Middle frontal gyrus (tissue), 1 donor: ENCODE results near the gene PRDM16.
"Not testable (repeated sequence)": the region's sequence is repeated elsewhere in the genome, so short reads cannot be mapped to it uniquely, and the experiment has no call there.

Experiments used
- DNase-seq: peaks from one replicate; pipeline ENCODE4 v3.0.0-alpha.2; 2015; ENCODE audit warnings: low spot score; ENCODE audit errors: extremely low spot score

The PRDM16 gene

DNA sequence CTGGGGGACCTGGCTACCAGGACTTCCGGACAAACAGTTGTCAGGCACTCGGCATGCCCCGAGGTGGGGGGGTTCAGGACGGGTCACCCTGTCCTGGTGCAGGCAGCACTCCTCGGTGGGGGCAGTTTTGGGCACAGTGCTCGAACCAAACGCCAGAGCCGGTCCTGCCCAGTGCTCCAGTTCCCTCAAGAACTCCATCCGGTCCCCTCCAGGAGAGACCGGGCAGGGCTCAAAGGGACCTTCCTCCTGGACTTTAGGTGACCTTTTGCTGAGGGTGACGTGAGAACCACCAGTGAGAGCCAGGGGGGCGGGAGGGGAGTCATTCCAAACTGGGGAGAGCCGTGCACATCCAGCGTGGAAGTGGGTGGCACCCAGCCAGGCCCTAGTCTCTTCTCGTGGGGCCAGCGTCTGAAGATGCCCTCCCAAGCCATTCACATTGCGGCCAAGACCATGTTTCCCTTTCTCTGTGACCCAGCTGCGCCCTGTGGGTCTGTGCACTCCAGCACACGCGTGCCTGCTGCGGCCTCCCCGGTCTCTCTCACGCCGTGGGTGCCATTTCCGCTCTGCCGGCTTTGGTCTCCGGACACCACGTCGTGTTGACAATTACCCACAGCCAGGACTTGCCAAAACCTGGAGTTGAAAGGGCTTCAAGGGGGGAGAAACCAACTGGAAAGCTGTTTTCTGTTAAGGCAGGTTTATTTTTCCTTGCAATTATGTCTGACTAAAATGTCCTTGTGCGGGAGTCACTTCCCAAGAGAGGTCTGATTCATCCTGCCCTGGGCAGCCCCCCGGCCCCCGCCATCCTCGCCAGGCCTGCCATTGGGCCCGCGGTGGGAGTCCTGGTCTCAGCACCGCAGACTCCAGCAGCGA is 206.7 kb downstream of the PRDM16 start:
- DNase-seq, result no peak

DNA sequence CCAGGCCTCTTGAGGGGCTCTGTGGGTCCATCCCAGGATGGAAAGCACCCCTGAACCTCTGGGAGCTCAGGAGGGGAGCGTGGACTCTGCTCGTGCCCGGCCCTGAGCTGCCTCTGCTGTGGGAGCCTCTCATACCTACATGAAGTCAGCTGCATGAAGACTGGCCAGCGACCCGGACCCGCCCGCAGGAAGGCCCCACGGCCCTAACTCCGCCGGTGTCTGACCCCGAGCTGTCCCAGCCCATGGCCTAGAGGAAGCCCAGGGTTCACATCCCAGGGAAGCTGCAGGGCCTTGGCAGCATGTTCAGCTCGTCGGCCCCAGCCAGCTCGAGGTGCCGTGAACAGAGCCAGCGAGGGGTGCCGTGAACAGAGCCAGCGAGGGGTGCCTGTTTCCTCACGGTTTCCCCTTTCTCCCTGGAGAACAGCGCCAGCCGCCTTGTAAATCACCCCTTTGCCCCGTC is 207.4 kb downstream of the PRDM16 start:
- no peak for DNase-seq

DNA sequence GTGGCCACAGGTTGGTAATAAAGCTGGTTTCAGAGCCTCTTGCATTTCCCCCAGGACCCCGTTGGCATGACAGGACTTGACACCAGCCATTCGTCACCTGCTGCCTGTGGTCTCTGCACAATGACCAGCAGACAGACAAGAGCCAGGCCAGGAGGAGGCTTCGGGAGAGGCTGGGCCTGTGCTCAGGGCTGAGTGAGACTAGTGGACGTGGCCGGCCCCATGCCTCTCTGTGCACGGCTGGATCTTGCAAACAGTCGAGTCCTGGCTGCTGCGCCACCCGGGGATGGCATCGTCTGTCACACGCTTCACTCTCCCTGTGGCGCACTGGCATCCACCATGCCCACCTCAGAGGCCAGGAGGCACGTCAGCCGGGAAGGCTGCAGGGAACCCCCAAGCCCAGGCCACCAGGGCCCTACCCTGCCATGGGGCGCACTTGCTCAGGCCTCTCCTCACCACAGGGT is 208.0 kb downstream of the PRDM16 start:
- no peak for DNase-seq

DNA sequence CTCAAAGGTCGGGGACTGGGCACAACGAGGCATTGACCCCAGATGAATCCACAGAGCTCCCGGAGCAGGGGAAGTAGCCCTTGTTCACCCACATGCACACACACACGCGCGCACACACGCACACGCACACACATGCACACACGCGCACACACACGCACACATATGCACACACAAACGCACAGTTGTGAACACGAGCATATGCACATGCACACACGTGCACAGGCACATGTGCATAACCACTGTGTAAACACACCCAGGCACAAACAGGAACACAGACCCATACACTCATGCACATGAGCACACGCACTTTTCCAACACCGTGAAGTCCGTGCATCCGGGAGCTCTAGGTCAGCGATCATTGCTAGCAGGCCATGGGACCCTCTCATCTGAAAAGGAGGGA is 208.6 kb downstream of the PRDM16 start:
- no peak for DNase-seq

DNA sequence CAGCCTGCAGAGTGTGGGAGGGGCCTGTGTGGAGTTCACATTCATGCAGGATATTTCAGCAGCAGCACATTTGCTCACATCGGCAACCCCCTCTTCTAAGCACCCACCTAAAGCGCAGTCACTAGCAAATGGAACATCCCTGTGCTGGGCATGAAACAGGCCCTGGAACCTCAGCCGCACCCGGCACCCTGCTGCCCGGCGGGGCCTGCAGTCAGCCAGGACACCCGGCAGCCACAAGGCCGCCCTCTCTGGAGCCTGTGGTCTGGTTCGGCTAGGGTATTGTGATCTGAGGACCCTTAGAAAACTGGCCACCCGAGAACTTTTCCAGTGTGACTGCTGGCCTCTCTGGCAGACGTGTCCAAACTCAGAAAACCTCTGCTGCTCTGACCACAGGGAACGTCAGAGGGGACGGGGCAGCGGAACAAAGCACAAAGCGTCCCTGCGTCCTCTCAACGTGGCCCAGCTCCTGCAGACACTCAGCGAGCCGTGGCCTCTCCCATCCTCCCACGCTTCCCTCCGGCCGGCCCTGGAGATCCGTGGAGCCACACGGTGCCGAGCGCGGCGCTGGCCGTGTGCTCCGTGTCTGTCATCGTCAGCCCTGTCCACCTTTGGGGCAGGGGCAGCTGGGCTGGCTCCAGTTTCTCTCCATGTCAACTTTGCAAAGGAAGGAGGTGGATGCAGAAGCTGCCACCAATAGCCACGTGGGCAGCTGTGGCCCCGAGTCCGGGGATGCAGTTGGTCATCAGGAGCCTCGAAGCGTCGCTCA is 209.6 kb downstream of the PRDM16 start:
- no peak for DNase-seq

DNA sequence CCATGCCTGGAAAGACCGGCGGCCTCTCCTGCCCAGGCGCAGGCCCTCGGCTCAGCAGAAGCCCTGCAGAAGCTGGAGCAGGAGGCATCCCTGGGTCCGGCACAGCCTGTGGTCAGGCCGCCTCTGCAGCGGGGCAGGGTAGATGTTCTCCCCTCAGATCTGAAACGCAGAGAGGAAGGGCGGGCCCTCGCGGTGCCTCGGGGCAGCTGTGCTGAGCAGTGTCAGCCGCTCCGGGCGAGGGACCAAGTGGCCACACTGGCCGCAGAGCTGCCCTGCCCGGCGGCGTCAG is 210.1 kb downstream of the PRDM16 start:
- DNase-seq, result no peak

DNA sequence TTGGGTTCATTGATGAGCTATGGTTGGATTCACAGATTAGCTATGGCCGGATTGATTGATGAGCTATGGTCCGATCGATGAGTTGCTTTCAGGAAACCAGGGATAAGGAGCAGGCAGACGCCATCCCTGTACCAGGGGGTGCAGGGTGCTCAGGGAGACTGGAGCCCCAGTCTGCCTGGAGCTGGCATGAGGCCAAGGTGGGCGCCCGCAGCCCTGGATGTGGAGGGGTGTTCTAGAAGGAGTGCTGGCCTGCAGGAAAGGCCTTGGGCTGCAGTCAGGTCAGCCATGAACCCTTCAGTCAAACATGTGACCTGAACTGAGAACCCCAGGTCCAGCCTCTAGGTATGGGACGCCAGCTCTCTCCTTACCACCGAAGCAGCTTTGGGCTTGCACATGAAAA is 212.7 kb downstream of the PRDM16 start:
- no peak for DNase-seq

DNA sequence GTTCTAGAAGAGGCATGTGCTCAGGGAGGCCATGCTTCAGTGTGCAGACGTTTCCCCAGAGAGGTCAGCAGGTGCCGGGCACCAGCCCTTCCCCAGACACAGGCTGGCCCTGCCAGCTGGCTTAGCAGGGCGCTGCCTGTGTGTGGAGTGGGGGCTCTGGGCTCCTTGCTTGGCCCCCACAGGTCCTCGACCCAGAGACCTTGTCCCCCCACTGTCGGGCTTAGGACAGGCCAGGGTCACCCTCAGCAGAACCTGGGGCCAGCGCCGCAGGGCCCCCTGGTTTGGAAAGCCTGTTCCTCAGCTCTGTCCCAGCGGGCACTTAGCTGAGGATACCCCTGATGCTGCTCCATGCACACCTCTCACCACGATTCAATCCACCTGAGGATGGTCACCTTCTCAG is 213.2 kb downstream of the PRDM16 start:
- no peak for DNase-seq

DNA sequence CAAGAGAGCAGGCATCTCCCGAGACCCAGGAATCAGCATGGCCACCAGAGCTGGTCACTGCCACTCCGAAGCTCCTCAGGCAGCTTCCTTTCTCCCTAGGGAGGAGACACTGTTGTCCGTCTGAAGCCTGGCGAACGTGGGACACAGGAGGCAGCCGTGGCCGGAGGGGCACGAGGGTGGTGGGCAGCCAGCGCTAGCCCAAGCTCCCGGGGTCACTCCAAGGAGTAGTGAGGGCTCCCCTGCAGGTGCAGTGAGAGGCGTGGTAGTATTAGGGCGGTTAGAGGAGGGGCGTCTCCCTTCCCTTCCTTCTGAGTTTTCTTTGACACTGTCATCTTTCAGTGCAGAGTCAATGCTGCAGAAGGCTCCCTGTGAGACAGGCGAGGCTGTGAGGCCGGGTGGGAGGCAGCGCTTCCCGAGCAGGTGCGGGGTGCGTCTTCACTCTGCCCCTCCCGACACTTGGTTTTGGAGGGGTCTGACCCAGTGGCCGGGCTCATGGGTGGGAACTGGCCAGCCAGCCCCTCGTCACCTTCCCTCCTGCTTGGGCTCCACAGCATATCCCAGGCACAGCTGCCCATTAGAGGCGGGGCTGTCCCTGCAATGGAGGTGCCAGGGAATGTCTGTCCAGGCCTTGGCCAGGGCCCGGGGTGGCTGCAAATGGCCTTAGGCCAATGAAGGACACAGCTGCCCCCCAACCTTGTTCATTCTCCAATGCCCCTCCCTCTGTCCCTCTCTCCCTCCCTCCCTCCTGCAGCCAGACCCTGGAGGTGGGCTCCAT is 213.8 kb downstream of the PRDM16 start:
- no peak for DNase-seq

DNA sequence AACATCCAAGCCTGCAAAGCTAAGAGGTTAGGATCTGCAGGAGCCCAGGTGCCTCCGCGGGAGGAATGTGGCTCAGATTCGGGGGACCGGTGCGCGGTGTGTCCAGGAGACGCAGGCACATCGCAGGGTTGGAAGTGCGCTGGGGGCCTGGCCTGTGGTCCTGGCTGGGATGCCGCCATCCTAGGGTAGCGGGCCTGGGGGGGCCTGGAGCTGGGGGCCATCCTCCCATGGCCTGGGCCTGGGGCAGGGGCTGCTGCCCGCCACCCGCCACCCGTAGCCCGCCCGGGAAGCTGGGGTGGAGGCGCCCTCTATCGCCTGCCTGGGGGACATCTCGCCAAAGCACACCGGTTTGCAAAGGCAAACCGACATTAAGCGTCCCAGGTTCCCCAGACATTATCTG is 214.8 kb downstream of the PRDM16 start:
- no peak for DNase-seq

DNA sequence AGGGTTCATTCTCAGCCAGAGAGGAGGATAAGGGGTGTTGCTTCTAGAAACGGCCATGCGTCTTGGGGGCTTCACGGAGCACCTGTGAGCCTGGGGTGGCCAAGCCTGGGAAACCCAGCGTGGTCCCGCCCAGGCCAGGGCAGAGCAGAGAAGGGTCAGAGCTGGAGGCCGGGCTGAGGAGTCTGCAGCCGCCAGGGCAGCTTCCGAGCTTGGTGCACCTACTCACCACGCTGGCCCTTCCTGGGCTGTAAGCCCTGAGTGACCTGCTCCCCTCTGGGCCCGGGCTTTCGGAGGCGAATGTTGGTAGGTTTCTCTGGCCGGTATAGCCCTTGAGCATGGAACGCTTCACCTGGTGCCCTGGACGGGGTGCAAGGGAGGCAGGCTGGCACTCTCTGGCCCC is 215.7 kb downstream of the PRDM16 start:
- no peak for DNase-seq

DNA sequence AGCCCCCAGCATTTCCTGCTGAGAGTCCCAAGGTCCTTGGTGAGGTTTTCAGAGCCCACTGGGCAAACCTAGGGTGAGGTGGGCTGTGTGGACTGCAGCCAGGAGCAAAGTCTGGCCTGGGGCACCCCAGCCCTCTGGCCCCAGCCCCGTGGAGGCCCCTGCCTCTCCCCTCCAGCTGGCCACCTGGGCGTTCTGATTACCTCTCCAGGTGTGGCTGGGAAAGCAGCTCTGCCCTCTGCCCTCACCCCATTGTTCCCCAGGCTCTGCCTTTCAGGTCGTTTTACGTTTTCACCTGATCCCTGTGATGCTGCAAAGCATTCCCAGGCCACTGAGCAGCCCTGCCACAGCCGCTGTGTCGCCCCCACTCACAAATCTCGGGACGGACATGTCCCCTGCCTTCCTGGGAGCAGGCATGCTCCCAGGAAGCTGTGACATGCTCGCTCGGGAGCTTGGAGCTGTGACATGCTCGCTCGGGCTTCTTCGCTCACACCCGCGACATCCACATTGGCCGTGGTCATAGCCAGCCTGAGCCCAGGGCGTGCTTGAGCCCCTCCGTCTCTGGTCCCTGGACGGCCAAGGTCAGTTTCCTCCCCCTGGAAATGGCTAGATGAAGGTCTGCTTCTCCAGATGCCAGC is 216.2 kb downstream of the PRDM16 start:
- DNase-seq, result no peak

DNA sequence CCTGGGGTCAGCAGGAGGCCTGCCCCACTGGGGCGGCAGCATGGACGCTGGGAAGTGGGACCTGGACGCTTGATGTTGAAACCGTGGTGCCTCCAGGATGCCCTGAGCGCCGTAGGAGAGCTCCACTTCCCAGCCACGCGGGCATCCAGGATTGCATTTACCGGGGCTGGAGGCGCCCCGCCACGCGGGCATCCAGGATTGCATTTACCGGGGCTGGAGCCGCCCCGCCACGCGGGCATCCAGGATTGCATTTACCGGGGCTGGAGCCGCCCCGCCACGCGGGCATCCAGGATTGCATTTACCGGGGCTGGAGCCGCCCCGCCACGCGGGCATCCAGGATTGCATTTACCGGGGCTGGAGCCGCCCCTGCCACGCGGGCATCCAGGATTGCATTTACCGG is 218.1 kb downstream of the PRDM16 start:
- not testable (repeated sequence) for DNase-seq

DNA sequence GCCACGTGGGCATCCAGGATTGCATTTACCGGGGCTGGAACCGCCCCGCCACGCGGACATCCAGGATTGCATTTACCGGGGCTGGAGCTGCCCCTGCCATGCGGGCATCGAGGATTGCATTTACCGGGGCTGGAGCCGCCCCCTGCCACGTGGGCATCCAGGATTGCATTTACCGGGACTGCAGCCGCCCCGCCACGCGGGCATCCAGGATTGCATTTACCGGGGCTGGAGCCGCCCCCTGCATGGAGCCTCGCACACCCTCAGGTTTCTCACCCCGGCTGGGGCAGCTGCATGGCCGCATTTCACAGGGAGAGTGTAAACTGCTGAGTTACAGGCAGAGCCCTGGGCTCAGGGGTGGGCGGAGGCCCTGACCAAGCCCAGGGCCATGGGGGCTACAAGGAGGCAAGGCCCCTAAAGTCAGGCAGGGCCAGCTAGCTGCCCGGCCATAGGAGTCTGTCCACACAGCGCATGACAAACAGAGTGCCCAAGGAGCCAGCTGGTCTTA is 218.7 kb downstream of the PRDM16 start:
- no peak for DNase-seq

DNA sequence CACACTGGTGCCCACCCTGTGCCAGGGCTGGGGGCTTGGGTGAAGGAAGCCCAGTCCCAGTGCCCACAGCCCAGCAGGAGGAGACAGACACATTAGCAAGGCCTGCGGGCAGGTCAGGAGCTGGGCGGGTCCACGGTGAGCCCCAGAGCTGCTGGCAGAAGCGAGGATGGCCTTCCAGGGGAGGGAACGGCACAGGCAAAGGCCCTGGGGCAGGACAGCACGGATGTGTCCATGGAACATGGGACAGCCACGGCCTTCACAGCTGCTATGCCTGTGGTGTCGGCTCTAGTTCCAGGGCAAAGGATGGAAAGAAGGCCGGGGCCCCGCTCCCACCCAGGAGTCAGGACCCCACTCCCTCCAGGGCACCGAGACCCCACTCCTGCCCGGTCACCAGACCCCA is 220.5 kb downstream of the PRDM16 start:
- DNase-seq, result no peak

DNA sequence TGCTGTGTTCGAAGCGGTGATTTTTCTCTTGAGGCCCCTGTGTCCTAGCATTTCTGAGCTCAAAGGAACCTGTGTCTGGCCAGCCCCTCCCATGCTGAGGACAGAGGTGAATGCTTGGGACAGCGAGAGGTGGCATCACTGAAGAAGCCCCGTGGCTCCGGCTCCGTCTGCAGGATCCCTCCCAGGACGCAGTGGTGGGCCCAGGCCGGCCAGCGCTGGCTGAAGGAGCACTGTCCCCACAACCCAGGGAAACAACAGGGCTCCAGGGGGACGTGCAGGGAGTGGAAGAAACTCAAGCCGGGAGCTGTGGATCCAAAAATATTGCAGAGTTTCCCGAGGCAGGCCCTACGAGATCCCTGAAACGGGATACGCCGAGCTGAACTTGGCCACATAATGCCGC is 221.4 kb downstream of the PRDM16 start:
- no peak for DNase-seq

DNA sequence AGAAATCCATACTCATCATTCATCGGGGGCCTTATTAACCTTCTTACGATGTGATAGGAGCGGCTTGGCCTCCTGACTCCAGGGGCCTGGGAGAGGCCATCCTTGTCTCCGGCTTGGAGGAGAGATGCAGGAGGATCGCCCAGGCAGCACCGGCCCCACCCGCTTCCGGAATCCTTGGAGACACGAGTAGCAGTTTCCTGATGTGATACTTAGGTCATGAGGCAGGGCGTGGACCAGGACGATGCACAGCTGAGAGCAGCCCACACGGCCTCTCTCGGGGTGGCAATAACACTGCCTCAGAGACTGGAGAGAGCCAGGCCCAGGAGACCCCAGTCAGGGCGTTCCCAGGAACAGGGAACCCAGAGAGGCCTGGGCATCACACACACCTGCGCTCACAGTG is 221.9 kb downstream of the PRDM16 start:
- no peak for DNase-seq

DNA sequence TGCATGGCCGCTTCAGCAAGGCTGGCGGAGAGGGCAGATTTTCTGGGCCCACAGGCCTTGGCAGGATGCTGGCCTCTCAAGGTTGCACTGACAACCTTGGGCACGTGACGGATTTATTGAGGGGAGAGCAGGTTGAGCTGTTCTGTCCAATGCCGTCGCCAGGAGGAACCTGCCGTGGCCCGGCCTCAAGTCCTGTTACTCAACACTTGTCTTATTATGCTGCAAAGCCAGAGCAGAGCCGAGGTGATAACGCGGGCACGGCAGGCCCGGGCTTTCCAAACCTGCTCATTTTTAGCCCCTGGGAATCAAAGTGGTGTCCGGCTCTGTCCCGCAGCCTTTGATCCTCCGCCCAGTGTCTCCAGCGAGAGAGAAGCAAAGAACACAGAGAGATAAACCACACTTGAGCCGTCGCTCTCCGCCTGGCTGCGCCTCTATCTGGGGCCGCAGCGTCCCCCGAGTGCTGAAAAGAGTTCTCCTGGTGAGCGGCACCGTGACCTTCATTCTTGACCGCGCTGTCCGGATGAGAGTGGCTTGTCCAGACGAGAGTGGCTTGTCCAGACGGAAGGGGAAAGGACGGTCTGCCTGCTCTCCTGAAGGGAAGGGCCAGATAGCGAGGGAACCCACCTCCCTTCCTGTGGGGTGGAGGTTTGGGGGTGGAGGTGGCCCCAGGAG is 223.2 kb downstream of the PRDM16 start:
- DNase-seq, result no peak

DNA sequence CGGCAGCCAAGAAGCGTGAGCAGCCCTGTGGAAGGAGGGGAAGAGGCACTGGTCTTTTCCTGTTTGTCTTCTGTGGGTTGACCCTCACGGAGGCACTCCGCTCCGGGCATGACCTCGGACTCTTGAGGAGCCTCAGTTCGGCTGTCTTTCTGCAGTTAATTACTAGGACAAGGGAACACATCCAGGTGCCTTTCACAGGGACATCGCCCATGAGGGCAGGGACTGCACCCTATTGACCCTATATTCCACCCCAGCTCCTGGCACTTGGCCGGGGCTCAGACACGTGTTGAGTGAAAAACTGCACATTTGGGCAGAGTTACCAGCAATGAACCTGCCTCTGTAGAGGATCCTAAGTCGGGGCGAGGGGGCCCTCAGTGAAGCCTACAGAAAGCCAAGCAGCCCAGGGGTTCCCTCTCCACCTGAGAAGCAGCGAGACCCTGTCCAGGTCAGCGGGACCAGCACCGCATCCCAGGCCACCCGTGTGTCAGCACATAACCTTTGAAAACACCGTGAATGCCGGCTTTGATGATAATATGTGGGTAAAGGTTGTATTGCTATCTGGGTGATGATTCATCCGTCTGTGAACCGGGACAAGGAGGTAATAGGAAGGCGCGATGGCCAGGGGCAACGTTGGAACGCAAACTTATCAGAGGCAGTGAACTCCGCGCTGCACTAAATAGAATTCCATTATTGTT is 224.0 kb downstream of the PRDM16 start:
- DNase-seq, result no peak

DNA sequence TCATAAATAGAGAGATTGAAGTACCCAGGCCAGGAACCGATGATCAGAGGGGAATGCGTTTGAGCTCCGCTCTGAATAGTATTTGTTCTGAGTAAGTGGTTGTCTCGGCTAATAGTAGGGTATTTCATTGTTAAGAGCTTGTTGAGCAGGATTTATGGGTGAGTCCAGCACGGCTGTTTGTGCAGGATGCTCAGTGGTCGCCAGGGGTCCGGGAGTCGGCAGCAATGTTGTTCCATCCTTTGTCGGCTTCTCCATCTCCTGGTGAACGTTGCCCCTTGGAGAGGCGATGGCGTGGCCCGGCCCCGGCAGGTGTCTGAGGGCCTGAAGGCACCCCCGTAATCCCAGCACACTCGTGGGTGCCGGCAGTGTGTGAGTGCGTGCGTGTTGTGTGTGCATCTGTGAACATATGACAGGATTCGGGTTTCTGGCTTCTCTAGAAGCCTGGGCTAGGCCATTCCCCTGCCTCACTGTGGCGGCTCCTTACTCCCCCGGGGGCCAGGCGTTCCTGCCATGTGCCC is 224.6 kb downstream of the PRDM16 start:
- no peak for DNase-seq
